GM19455 (cell line): Measurements from ENCODE around the gene ITM2C.

Experiments
- ATAC-seq: cut with Tn5 transposase; IDR thresholded peaks from one replicate; pipeline ENCODE4 v1.9.1; 2021; ENCODE audit not compliant: unreplicated experiment

Gene ITM2C

DNA sequence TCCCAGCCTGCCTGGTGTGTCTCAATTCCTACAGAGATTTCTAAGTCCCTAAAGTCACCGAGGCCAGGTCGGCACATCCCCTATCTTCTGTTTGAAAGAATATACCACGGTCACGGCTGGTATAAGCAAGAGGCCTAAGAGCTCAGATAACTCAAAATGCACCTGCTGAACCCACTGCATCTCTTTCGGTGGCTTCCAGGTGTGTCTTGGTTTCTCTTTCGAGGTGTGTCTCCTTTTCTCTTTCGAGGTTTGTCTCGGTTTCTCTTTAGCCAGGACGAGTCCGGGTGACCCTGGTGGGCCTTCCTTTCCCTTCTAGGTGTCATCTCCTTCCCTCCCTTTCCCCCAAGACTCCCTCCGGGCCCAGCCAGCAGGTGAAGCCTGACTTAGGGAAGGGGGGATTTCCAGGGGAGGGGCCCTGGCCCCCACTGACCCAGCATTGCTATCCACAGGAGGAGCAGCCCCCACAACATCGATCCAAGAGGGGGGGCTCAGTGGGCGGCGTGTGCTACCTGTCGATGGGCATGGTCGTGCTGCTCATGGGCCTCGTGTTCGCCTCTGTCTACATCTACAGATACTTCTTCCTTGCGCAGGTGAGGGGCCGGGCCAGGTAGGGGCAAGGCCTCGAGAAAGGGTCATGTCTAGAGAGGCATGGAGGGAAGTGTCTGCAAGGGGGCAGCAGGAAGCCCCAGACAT lies 8.4 kb downstream of the ITM2C start:
- peak; percentile 77 for ATAC-seq

DNA sequence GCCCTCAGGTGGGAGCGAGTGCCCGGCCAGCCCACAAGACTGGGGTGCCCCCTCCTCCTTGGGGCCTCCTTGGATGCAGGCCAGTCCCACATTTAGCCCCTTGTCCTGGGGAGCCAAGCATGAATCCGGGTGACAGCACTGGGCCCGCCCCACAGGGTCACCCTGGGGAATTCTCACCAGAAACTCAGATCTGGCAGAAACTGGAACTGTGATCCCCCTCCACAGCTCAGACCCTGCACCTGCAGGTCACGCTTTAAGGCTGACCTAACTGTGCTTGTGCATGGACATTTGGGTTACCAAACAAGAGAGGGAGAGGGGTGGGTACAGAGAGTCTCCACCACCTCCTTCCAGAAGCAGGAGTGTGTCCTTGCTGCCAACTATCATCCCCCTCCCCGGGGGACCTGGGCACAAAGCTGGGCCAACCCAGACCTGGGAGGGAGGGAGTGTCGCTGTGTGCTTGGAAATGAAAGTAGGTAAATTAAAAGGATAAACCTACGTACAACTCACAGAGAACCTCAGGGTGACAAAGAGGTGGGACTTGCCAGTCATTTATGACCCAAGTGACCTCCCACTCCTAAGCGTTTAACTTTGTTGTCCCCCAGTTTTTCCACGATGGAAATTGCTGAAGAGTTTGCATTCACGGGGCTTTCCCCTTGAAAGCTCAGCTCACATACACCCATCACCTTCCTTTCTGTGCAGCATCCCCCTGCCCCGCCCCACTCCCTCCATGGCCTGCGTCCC lies 9.1 kb downstream of the ITM2C start:
- ATAC-seq: peak; percentile 72

DNA sequence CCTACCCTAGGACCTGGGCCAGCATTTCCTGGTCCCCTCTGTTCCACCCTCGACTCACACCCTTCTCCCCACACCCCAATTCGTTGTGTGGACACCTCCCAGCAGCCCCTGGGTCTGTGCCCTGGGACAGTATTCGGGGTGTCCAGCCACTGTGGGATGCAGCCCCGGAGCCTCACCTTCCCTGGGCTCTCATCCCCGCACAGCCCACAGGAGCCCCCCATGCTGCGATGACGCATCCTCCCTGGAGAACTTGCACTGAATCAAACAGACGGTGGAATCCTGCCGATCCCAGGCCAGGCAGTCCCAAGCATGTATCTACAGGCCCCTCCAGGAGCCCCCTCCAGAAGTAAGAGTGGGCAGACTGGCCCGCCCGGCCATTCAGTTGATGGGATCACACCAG lies 9.7 kb downstream of the ITM2C start:
- no peak for ATAC-seq

DNA sequence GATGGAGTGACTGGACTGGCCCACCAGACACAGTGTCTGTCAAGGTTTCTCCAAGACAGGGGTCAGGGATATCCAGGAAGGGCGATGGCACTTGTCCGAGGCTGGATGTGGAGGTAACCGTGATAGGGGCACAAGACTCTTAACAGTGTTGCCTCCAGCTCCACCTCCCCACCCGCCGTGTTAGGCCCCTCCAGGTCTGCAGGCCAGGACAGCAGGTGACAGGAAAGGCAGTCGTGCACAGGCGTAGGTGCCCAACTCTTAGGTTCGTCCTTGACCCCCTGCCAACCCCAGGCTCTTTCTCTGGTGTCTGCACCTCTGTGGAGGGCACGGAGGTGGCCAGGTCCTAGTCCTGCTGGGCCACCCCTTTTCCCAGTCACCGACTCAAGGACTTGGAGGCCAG lies 10.1 kb downstream of the ITM2C start:
- no peak for ATAC-seq

DNA sequence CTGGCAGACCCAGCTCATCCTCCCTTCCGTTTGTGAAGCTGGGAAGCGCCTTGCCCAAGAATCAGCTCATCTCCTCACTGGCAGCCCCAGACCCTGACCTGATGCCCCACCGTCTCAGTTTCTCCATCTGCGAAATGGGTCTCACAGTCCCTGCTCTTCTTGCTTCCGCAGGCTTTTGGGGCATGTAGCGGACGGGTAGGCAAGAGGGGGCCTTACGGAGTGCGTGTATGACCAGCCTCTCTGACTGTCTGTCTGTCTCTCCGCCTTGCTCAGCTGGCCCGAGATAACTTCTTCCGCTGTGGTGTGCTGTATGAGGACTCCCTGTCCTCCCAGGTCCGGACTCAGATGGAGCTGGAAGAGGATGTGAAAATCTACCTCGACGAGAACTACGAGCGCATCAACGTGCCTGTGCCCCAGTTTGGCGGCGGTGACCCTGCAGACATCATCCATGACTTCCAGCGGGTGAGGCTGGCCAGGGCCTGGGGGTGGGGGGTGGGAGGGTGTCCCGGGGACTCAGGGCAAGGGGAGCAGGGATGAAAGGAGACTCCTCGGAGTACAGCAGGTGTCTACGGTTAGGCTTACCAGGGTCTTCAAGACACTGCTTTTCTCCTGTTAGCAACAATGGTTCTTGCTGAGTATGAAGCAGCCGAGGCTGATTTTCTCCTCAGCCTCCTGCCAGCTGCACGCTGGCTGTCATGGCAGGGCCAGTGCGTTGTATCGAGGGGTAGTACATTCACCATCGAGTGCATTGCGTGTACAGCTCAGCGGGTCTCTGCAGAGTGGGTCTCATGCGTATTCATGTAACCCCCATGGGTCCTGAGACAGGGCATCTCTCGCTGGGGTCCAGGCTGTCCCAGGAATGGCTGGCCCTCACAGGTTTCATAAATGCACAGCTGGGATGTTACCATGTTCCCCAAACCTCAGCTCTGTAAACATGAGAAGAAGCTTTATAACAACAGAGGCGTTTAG lies 10.9 kb downstream of the ITM2C start:
- ATAC-seq: no peak

DNA sequence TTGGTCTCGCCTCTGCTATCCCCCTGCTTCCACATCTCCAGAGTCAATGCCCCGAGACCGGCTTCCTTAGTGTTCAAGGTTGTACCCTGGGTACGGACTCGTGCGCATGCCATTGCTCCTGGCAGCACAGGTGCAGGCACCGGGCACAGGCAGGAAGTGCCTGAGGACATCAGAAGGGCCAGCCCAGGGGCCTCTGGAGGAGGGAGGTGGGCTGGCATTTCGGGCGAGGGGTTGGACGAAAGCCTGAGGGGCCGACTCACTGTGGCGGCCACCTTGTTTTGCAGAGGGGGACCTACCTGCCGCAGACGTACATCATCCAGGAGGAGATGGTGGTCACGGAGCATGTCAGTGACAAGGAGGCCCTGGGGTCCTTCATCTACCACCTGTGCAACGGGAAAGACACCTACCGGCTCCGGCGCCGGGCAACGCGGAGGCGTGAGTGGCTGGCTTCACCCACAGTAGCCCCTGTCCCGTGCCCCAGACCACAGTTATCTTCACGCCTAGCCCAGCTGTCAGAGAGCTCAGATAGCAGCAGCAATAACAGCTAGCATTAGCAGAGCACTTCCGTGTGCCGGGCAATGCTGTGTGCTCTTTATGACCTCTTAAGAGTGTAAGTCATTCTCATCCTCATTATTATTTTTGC lies 12.5 kb downstream of the ITM2C start:
- ATAC-seq: no peak

DNA sequence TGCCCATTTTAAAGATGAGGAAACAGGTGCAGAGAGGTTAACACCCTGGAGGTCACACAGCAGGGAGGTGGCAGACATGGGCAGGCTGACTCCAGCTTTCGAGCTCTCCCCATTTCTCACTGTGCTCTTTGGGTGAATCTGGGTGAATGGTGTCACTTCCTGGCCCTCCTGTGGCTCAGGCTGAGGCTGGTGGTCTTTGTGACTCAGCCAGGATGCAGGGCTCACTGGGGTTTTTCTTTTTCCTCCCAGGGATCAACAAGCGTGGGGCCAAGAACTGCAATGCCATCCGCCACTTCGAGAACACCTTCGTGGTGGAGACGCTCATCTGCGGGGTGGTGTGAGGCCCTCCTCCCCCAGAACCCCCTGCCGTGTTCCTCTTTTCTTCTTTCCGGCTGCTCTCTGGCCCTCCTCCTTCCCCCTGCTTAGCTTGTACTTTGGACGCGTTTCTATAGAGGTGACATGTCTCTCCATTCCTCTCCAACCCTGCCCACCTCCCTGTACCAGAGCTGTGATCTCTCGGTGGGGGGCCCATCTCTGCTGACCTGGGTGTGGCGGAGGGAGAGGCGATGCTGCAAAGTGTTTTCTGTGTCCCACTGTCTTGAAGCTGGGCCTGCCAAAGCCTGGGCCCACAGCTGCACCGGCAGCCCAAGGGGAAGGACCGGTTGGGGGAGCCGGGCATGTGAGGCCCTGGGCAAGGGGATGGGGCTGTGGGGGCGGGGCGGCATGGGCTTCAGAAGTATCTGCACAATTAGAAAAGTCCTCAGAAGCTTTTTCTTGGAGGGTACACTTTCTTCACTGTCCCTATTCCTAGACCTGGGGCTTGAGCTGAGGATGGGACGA lies 13.2 kb downstream of the ITM2C start:
- no peak for ATAC-seq

DNA sequence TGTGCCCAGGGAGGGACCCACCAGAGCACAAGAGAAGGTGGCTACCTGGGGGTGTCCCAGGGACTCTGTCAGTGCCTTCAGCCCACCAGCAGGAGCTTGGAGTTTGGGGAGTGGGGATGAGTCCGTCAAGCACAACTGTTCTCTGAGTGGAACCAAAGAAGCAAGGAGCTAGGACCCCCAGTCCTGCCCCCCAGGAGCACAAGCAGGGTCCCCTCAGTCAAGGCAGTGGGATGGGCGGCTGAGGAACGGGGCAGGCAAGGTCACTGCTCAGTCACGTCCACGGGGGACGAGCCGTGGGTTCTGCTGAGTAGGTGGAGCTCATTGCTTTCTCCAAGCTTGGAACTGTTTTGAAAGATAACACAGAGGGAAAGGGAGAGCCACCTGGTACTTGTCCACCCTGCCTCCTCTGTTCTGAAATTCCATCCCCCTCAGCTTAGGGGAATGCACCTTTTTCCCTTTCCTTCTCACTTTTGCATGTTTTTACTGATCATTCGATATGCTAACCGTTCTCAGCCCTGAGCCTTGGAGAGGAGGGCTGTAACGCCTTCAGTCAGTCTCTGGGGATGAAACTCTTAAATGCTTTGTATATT lies 14.0 kb downstream of the ITM2C start:
- ATAC-seq: no peak

DNA sequence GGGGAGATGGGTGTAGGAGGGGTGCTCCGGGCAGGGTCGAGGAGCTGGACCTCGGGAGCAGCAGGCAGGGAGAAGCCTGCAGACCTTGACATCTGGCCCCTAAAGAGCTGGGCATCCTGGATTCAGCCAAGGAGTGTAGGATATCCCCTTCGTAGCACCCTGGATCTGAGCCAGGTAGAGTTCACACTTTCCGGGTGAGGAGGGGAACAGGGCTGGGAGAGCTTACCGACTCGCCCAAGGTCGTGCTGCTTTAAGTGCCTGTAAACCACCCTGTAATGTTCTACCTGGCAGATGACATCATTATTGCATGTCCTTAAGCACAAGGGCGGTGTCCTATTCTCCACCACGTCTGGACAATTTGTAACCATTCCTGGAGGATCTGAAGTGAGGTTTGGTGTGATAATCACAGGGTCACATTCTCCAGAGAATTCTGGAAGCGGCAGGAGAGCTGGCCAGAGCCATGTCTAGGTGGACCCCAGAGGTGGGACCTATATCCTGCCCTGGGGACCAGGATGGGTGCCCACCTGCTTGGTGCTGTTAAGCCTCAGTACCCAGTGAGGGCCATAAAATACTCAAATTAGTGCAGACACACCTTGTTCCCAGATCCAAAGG lies 14.6 kb downstream of the ITM2C start:
- no peak for ATAC-seq

DNA sequence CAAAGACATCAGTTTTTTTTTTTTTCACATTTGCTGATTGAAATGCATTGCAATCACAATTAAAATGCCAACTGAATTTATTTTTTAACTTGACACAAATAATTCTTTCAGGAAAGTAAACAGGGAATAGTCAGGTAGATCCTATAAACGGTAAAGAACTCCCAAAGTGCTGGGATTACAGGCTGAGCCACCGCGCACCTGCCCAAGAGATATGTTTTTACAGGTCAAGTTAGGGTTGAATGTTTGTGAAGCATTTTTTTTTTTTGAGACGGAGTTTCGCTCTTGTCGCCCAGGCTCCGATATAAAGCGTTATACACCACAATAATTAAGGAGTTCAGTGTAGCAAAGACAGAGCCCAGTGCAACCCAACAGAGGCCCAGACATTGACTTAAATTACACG lies 15.1 kb downstream of the ITM2C start:
- ATAC-seq: no peak

DNA sequence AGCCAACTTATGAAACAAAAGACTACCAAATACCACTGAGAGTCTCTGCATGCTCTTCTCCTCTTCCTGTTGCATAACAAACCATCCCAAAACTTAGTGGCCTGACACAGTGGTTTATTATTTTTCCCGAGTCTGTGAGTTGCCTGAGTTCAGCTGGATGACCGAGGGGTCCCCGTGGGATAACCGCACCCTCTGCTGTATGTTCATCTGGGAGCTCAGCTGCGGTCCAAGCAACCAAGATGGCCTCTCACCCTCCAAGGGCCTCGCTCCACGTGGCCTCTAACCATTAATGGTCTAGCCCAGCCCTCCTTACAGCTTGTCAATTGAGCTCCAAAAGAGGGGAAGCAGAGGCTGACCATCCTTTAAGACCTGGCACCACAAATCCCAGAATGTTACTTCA lies 17.1 kb downstream of the ITM2C start:
- no peak for ATAC-seq

DNA sequence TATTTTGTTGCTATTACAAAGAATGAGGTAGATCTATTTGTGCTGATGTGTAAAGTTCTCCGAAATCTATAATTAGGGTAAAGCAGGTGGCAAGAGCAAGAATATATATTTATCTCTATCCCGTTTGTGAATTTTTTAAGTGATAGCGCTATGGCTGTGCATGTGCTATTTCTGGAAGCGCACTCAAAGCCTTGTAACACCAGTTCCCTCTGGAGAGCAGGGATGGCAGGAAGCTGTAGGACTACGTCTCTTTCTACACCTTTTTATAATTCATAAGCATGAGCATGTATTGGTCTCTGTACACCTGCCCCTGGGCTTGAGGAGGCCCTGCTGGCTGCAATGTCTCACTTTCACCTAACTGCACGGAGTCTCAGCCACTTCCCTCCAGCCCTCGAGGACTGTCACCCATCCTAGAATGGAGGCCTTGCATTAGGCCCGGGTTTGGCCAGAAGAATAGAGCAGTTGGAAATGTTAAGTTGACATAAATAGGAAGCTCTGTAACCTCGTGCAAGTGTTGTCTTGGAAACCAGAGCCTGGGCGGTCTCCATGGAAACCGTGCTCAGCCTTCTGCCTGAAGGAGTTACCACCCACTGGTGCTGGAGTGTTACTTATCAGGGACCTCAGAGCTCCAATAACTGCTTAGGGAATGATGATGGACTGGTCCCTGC lies 20.9 kb downstream of the ITM2C start:
- ATAC-seq: no peak

DNA sequence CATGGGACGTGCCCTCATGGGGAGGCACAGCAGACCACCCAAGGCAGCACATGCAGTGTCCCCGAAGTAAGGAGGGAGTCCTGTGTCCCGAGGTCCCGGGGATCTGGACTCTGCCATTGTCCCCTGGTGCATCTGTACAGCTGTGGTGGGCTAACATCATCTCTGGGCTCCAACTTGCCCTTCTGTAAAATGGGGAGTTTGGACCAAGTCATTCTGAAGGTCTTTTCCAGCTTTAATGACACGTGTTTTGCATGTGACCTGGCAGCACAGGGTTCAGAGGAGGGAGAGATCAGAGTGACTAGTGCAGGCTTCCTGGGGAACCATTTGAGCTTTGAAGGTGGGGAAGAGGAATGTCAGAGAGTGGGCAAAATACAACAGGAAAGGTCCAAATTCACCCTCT lies 21.5 kb downstream of the ITM2C start:
- no peak for ATAC-seq

DNA sequence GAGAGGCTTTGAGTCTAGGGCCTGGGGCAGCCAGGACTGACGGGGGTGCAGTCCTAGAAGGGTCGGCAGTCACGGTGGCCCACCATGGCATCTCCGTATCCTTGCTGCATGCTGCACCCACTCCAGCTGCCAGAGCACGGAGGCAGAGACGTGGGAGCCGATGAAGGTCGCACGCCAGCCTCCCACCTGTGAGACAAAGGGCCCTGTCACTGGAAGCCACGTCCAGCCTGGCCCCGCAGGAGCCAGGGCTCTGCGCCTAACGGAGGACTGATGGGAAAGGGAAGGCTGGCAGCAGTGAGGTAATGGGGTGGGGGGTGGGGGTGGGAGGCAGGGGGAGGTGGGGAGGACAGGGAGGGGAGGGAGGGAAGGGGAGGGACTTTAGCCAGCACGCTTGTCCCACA lies 21.9 kb downstream of the ITM2C start:
- ATAC-seq: no peak

DNA sequence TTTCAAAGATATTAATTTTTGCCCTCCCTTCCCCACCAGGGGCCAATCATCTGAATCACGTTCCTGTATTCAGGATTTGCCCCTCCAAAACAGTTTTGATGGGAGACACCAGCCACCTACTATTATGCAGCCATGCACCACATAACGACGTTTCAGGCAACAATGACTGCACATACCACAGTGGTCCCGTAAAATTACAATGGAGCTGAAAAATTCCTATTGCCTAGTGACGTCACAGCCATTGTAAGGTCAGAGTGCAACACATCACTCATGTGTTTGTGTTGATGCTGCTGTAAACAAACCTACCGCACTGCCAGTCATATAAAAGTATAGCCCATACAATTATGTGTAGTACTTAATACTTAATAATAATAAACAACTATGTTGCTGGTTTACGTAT lies 22.6 kb downstream of the ITM2C start:
- ATAC-seq: no peak

DNA sequence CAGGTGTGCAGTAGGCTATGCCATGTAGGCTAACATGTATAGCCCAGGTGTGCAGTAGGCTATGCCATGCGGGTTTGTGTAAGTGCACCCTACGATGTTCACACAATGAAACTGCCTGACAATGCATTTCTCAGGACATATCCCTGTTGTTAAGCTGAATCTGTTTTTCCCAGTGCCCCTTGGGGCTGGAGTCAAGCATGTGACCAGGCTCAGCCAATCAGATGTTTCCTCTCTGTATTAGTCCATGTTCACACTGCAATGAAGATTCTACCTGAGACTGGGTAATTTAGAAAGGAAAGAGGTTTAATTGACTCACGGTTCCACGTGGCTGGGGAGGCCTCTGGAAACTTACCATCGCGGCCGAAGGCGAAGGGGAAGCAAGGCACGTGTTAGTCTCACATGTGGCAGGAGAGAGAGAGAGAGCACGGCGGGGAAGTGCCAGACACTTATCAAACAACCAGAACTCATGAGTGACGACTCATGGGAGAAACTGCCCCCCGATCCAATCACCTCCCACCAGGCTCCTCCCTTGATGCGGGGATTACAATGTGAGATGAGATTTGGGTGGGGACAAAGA lies 24.2 kb downstream of the ITM2C start:
- ATAC-seq: no peak

DNA sequence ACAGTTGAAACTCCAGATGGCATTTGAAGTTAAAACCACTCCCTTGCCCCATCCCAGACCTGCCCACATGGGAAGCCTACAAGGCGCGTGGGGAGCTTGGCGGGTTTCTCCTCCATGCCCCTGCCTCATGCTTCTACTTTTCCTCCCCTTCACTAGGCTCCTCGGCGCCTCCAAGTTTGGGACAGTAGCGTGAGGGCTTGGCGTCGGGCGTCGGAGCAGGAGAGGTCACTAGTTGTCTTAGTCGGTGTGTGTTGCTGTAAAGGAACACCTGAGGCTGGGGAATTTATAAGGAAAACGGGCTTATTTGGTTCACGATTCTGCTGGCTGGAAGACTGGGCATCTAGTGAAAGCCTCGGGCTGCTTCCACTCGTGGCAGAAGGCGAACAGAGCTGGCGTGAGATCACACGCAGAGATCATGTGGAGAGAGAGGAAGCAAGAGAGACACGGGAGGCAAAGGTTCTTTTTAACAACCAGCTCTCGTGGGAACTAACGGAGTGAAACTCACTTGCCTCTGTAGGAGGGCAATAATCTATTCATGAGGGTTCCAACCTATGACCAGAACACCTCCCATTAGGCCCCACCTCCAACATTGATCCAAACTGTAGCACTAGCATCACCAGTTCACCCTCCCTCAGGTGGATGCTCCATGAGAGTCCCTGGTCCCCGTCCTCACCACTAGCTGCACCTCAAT lies 25.3 kb downstream of the ITM2C start:
- ATAC-seq: no peak

DNA sequence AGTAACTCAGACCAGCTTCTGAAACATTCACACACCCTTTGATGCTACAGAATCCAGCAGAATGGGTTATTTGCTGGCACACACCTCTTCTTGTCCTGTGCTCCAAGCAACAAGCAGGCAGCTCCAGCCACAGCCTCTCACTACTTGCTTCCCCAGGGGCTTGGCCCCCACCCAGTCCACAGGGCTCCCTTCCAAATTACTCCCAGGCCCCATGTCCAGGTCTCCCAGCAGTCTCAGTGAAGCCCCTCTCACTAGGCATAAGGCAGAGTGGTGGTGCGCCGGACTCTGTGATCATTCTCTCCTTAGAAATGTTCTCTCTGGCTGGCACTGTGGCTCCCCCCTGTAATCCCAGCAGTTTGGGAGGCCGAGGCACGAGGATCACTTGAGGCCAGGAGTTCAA lies 25.9 kb downstream of the ITM2C start:
- no peak for ATAC-seq
